ENCODE measurements around the gene C1QB.
"Not testable (repeated sequence)": the region's sequence is repeated elsewhere in the genome, so short reads cannot be mapped to it uniquely, and the experiment has no call there.

C1QB gene

DNA sequence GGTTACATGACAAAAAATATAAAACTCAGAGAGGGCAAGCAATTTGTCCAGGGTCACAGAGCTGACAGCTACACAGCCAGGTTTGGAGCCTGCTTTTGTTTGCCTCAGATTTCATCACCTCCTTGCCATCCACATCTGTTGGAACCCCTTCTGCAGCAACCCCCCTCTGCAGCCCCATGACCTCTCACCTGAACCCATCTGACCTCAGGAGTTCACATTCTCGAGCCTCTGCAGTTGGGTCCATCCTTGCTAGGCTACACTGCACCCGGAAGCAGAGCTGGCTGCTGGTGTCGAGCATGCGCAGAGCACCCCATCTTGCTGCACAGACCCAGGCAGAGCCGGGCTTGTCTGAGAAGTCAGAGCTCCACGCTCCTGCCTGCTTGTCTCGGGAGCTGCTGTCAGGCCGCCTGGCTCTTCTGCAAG, 10.0 kb downstream of the C1QB start:
- no peak for DNase-seq (ENCODE audit: low spot score)

GRCh38 chr1:22665752-22666151, 12.7 kb downstream of the C1QB start:
- peak; percentile 62 for DNase-seq (ENCODE audit: low spot score)

DNA sequence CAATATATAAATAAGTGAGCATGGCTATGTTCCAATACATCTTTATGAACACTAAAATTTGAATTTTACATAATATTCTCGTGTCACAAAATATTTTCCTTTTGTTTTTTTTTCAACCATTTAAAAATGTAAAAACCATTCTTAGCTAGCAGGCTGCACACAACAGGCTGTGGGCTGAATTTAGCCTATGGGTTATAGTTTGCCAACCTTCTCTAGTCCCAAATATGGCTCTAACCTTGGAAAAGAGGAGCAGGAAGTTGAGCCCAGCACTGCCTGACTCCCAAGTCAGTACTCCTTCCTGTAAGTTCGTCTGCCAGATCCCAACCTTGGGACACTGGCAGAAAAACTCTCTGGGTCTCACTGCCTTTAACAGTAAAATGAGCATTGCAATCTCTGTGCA, 13.4 kb downstream of the C1QB start:
- no peak for DNase-seq (ENCODE audit: low spot score)

- DNase-seq (ENCODE audit: low spot score): not testable (repeated sequence)
These were observed 15.8 kb downstream of the C1QB start for GRCh38 chr1:22668840-22669239.

DNA sequence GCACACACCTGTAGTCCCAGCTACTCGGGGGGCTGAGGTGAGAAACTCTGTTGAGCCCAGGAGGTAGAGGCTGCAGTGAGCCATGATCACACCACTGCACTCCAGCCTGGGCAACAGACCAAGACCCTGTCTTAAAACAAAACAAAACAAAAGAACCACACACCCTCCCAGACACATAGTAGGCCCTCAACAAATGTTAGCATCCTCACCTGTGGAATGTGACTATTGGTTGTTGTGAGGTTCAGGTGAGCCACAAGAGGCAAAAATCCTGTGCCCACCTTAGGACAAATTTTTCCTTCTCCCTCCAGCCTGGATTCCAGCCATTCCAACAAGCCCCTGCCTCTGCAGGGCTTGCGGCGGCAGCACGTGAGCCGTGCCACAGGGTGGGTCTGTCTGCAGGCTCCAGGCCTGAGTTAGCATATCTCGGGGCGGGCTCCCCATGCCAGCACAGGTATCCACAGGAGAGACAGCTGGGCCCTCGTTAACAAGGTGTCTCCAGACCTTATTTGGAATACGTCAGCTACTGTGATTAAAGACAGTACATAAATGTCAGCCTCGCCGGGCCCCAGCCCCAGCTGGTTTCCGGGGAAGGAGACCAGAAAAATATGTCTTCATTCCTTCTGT, 17.4 kb downstream of the C1QB start:
- DNase-seq (ENCODE audit: low spot score): no peak

- no peak for DNase-seq (ENCODE audit: low spot score)
These were observed 19.0 kb downstream of the C1QB start for GRCh38 chr1:22671999-22672398.

GRCh38 chr1:22673486-22674409, 20.7 kb downstream of the C1QB start:
- DNase-seq (ENCODE audit: low spot score): peak; percentile 75

- no peak for DNase-seq (ENCODE audit: low spot score)
These were observed 21.3 kb downstream of the C1QB start for GRCh38 chr1:22674410-22674749.

- DNase-seq (ENCODE audit: low spot score): not testable (repeated sequence)
These were observed 23.1 kb downstream of the C1QB start for GRCh38 chr1:22676151-22676550.

DNA sequence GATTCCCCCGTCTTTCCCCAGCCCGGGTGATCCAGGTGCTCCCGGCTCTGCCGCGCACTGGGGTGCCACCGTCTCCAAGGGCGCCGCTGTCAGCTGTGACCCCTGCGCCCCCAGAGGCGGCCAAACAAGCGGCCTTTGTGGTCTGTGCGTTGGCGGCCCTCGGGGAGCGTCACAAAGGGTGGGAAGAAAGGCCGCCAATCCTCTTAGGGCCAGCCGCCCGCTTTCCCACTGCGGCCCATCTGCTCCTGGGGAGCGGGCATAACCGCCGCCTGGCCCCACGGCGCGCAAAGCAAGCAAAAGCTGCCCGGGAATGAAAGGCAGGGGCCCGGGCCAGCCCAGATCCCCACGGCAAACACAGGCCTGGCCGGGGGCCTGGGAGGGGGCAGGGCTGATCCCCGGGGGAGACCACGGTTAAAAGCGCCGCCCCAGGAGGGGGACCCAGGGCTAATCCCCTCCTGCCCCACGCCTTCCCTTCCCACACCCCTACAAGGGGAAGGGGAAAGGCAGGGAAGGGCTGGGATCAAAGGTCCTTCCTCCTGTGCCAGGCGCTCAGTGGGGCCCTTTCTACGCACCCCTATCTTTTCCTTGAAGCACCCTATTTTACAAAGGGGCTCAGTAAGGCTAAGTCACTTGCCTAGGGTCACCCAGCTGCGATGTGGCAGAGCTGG, 24.0 kb downstream of the C1QB start:
- no peak for DNase-seq (ENCODE audit: low spot score)

DNA sequence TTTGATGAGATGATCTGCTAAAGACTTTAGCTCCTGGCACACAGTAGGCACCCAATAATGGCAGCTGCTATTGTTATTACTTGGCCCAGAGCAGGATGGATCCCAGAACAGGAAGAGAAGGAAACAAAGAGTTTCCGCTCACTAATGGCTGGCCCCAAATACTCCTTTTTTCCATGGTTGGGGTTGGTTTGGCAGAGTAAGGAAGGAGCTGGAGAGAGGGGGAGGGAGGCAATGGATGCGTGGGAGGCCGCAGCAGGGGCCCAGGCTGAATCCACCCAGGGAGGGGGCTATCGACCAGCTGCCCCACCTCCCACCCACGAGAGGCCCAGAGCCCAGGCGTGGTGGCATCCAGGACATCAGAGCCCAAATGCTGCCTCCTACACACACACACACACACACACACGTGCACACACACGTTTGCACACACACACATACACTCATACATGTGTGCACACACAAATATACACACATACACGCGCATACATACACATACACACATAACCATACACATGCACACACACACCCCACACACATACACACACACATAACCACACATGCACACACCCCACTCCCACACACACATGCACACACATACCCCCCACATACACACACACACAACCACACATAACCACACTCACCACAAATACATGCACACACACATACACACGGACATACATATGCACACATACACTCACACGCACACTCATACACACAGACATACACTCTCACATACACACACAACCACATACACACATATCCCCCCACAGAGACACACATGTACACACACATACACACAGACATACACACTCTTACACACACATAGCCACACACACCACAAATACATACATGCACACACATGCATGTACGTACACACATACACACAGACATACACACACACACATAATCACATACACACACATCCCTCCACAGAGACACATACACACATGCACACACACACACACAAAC, 25.2 kb downstream of the C1QB start:
- DNase-seq (ENCODE audit: low spot score): no peak

DNA sequence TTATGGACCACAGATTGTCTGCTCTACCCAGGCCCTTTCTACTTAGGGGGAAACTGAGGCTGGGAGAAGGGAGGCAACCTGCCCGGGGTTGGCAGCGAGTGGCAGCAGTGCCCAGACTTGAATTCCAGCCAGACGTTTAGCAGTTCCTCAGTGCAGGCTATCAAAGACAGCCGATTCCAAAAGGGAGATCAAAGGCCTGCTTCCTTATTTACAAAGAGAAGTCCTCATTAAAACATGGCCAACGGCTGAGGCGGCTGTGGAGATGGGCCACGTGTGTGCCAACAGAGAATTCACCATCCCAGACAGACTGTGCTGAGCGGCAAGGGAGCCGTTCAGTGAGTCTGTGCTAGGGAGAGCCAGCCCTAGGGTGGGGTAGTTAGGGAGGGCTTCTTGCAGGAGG, 27.7 kb downstream of the C1QB start:
- no peak for DNase-seq (ENCODE audit: low spot score)

- DNase-seq (ENCODE audit: low spot score): no peak
These were observed 28.7 kb downstream of the C1QB start for GRCh38 chr1:22681556-22682276.

DNA sequence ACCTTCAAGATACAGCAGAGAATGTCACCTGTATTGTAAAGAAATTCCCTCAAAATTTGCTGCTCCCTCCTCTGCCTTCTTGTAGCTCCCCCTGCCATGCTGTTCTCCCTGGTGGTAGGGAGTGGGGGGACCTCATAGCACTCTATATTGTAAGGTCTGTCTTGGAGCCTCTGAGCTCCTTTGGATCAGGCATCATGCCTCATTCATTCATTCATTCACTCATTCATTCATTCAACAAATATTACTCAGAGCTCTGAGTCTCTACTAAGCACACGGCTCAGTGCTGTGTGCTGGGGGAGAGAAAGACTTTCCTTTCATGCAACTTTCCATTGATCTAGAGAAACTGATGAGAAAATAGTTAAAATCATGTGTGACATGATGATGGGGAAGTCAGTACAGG, 30.5 kb downstream of the C1QB start:
- no peak for DNase-seq (ENCODE audit: low spot score)

DNA sequence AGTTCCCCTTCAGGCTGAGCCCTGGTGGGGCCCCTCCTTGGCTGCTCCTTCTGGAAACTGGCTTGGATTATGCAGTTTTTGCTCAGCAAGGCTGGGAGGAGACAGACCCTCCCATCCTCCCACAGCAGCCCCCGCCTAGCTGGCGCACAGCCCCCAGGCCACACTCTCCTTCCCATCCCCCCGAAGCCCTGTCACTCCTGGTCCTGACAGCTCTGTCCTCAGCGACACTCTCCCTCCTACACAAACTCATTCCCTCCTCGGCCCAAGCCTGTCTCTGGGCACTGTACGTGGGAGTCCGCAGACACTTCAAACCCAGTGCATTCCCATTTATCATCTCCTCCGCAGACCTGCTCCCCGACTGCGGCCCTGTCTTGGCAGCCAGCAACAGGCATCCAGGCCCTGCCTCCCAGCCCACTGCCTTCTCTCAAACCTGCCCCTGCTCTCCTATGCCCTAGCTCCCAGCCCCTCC, 32.6 kb downstream of the C1QB start:
- DNase-seq (ENCODE audit: low spot score): no peak

DNA sequence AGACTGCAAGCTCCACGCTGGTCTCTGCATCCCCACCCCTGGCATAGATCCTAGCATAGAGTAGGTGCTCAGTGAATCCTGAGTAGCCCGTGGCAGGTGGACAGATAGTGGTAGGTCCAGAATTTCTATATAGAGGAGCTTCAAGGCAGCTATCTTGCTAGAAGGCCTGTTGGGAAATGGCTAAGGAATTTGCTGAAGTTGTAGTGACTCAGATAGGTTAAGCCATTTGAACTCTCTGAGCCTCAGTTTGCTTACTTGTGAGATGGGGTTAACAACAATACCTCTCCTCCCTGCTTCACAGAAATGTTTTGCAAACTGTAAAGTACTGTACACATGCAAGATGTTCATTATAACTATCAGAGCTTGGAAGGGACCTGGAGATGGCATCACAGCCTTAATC, 34.2 kb downstream of the C1QB start:
- no peak for DNase-seq (ENCODE audit: low spot score)

GRCh38 chr1:22688466-22688865, 35.4 kb downstream of the C1QB start:
- no peak for DNase-seq (ENCODE audit: low spot score)

GRCh38 chr1:22689505-22689904, 36.5 kb downstream of the C1QB start:
- peak; percentile 94 for DNase-seq (ENCODE audit: low spot score)

DNA sequence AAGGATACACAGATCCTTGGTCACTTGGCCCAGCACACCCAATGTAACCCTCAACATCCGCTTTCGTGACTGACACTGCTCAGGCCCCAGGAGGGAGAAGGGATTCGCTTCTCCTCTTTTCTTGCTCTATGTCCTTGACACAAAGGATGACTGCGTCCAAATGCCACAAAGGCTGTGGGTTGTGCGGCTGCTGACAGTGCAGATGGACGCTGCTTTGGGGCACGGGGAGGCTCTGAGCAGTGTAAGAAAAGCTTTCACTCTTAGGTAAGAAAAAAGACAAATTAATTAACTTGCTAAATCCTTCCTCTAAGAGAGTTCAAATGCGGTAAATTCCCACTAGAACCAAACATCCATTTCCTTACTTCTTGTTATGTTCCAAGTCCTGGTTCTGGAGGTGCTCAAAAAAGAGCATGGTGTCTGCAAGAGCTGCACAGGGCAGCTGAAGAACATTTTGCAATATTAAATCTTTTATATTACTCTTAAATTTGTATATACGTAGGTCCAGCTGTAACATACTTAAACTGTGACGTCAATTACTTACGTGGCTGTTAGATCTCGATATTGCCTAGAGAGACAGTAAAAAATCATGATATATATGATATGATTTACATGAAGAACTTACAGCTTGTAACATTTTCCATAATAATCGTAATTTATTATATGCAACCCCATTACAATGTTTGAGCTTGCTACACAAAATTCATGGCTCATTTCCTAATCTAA, 38.2 kb downstream of the C1QB start:
- no peak for DNase-seq (ENCODE audit: low spot score)

DNA sequence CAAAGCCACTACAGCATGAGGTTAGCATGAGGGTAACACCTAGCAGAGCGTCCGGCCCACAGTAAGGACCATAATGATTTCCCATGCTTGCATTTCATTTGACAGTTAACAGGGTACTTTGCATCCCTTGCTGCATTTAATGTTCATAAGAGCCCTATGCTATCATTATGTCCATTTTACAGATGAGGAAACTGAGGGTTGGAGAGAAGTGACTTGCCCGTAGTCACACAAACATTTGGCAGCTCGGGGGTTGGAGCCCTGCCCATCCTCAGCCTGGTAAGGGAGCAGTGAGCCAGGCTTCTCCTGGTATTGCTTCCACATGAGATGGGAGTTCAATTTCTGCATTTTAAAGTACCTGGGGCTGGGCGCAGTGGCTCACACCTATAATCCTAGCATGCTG, 41.1 kb downstream of the C1QB start:
- no peak for DNase-seq (ENCODE audit: low spot score)

All from AG20443 (cell line).